HG03442 (cell line): ENCODE data around the gene COL3A1.
A peak's percentile ranks its signal among the peaks of the same experiment; 100 is the strongest.

Experiments
- ATAC-seq: cut with Tn5 transposase; IDR thresholded peaks from one replicate; pipeline ENCODE4 v1.9.1; 2021; ENCODE audit warnings: mild to moderate bottlenecking, moderate library complexity; ENCODE audit not compliant: unreplicated experiment

The COL3A1 gene

DNA sequence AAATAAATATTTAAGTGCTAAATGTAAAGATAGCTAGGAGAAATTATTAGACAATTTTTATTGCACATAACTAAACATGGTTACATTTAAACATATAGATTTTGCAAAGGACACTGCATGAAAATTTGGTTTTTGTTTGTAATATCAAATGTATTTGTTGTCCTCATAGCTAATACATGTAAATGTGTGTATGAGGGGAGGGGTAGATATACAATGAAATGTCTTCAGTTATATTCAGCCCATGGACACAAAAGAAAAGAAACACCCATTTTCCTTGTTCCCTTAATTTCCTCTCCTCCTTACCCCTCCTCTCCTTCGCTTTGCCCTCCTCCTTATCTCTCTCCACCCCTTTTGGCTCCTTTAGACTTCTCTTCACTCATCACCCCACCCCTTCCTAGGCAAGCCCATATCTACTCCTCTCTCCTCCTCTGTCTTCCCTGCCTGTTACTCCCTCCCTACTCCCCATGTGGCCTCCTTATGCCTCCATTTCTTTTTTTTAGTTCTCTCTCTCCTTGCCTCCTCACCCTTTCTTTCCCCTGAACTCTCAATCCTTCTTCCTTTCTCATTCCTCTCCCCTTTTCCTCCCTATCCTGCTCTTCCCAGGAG is 1.4 kb downstream of the COL3A1 start:
- ATAC-seq: no peak

- ATAC-seq: no peak
Measured at GRCh38 chr2:188976545-188977268, 2.5 kb downstream of the COL3A1 start.

- ATAC-seq: no peak
Measured at GRCh38 chr2:188977317-188977716, 3.1 kb downstream of the COL3A1 start.

- ATAC-seq: peak; percentile 90
Measured at GRCh38 chr2:188978291-188979081, 4.3 kb downstream of the COL3A1 start.

DNA sequence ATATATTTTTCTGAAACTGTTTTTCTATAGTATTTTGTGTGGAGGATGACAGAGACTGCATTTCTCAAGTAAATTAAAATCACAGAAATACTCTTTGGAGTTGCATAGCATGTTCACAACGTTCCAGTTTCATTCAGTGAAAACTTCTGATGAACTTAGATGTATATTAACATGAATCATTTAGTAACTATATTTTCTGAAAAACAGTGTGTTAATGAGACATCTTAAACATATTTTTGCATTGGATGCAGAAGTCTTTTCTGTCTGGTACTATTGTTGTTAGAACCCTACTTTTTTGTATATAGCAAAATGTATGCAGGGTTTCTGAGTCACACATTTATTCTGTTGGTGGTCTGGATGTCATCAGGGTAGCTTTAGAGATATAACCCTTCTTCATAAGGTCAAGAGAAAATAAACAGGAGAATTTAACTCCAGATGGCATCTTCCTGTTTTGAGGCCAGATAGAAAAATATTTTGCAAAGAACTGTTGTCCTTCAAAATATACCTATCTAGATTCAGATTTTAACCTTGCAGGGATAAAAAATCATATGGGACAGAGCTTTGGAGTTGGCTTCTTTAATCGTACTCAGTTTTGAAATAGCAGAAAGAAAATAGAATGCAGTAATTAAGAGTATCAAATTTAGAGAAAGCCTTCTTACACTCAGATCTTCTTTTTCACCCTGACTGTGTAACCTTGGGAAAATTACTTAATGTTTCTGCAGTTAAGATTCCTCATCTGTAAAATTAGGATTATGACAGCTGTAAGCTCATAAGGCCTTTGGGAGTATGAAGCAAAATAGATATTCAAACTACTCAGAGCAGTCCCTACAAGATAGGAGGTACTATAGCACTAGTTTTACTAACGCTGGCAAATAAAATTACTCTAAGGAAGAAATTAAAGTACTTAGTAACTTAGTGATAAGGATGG is 5.3 kb downstream of the COL3A1 start:
- peak; percentile 16 for ATAC-seq

GRCh38 chr2:188983427-188984064 is 9.4 kb downstream of the COL3A1 start:
- no peak for ATAC-seq

GRCh38 chr2:188984065-188984491 is 9.9 kb downstream of the COL3A1 start:
- no peak for ATAC-seq

DNA sequence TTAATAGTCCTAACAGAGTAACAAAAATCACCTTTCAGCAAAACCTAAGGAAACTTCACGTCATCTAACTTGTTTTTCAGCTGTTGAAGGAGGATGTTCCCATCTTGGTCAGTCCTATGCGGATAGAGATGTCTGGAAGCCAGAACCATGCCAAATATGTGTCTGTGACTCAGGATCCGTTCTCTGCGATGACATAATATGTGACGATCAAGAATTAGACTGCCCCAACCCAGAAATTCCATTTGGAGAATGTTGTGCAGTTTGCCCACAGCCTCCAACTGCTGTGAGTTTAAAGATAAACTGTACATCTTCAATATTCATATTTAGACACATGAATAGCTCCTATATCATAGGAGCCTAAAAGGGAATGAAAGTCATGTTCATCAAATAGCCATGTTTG is 10.5 kb downstream of the COL3A1 start:
- no peak for ATAC-seq

- ATAC-seq: no peak
Measured at GRCh38 chr2:188986839-188987238, 12.7 kb downstream of the COL3A1 start.

DNA sequence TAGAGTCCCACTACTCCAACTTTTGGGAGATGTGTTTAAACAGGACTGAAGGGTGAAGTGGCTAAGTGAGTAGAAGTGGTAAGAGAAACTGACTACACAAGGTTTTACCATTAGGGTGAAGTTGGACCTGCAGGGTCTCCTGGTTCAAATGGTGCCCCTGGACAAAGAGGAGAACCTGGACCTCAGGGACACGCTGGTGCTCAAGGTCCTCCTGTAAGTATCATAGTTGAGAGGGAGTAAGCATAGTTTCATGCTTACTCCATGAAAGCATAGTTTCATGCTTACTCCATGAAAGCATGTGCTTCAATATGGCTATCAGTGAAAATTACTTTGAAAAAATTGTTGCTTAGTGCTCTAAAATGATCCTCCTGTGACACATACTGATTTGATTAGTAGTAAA is 19.1 kb downstream of the COL3A1 start:
- no peak for ATAC-seq

DNA sequence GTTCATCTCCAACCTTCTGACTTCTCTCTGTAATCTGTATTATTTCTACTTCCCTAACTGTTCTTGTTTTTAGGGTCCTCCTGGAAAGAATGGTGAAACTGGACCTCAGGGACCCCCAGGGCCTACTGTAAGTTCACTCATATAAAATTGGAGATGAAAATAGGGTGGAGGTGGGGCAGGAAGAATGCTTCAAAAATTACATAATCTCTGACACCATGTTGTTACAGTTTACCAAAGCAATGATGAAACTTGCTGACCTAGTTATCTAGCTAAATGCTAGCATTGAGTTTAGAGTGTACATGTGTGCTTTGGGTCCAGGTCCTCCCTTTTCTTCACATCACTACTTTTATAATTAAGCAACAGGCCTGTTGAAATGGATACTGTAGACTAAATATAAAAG is 23.1 kb downstream of the COL3A1 start:
- ATAC-seq: no peak

GRCh38 chr2:189000221-189000620 is 26.0 kb downstream of the COL3A1 start:
- no peak for ATAC-seq

- ATAC-seq: no peak
Measured at GRCh38 chr2:189002079-189002478, 27.9 kb downstream of the COL3A1 start.

- ATAC-seq: no peak
Measured at GRCh38 chr2:189008555-189009262, 34.5 kb downstream of the COL3A1 start.

DNA sequence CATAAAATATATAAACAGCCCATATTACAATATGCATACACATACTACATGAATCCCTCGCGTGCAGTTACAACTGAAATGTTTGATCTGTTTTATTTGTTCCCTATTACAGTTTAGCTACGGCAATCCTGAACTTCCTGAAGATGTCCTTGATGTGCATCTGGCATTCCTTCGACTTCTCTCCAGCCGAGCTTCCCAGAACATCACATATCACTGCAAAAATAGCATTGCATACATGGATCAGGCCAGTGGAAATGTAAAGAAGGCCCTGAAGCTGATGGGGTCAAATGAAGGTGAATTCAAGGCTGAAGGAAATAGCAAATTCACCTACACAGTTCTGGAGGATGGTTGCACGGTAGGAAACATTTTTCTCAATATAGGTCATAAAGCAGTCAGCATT is 36.4 kb downstream of the COL3A1 start:
- no peak for ATAC-seq

DNA sequence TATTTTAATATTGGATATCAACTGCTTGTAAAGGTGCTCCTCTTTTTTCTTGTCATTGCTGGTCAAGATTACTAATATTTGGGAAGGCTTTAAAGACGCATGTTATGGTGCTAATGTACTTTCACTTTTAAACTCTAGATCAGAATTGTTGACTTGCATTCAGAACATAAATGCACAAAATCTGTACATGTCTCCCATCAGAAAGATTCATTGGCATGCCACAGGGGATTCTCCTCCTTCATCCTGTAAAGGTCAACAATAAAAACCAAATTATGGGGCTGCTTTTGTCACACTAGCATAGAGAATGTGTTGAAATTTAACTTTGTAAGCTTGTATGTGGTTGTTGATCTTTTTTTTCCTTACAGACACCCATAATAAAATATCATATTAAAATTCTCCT is 38.2 kb downstream of the COL3A1 start:
- ATAC-seq: no peak

- no peak for ATAC-seq
Measured at GRCh38 chr2:189013031-189013430, 38.9 kb downstream of the COL3A1 start.

DNA sequence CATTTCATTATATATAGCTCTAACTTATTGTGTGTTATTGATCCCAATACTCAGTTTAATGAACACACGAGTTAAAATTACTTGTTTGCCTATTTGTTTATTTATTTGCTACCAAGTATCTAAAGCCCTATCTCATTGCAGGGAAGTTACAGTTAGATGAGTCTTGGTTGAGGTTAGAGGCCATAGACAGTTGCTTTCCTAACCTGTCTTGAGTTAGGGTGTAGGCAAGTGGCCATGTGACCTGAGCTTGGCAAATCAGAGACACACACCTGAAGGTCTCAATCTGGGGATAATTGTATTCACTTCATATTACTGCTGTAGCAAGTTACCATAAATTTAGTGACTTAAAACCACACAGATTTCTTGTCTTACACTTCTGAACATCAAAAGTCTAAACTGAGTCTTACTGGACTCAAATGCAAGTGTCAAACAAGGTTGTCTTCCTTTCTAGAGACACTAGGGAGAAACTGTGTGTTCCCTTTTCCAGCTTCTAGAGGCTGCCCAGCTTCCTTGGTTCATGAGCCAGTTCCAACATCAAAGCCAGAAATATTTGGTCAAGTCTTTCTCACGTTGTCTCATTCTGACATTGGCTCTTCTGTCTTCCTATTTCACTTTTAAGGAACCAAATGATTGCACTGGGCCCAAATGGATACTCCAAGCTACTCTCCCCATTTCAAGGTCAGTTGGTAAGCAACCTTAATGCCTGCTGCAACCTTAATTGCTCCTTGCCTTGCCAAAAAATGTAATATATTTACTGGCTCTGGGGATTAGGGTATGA is 39.7 kb downstream of the COL3A1 start:
- ATAC-seq: no peak
